Spleen (tissue), 11 donors: ENCODE results near the gene IL3. TPM values are rescaled to one million over a fixed set of nuclear protein-coding genes. Genes with fewer than 3 reads are reported as not detected.

ENCODE experiments used
- DNase-seq: peaks from one replicate; pipeline ENCODE4 v3.0.0-alpha.2; 2020
- H3K27ac ChIP-seq, 8 donors: fragments of 200-600 bp; sonication (generic) in 7 of 8; 1 replicate in 4 of 8; 2 replicates in 4 of 8; pipeline versions ENCODE4 v1.5.0 to v1.8.0; 2016 to 2021; ENCODE audit warnings: inconsistent platforms in 4 of 8, mild to moderate bottlenecking in 4 of 8, moderate library complexity in 1 of 8
- H3K27me3 ChIP-seq, 7 donors: fragments of 200-600 bp; sonication (generic) in 6 of 7; replicated peaks in 1 of 7; 1 replicate in 4 of 7; 2 replicates in 3 of 7; pipeline versions ENCODE4 v1.5.0 to v1.8.0; 2016 to 2021; ENCODE audit warnings: inconsistent platforms in 3 of 7, mild to moderate bottlenecking in 1 of 7
- H3K36me3 ChIP-seq, 6 donors: fragments of 200-600 bp; sonication (generic) in 5 of 6; 1 replicate in 4 of 6; 2 replicates in 2 of 6; pipeline versions ENCODE4 v1.5.0 to v1.8.0; 2016 to 2021; ENCODE audit warnings: inconsistent platforms in 2 of 6
- H3K4me1 ChIP-seq, 6 donors: fragments of 200-600 bp; sonication (generic) in 5 of 6; 1 replicate in 3 of 6; 2 replicates in 3 of 6; pipeline versions ENCODE4 v1.5.0 to v1.8.0; 2016 to 2021; ENCODE audit warnings: inconsistent platforms in 3 of 6
- H3K4me3 ChIP-seq, 8 donors: fragments of 200-600 bp; sonication (generic) in 7 of 8; 1 replicate in 4 of 8; 2 replicates in 4 of 8; pipeline versions ENCODE4 v1.5.0 to v1.8.0; 2016 to 2021; ENCODE audit warnings: inconsistent platforms in 4 of 8, mild to moderate bottlenecking in 4 of 8, moderate library complexity in 2 of 8
- H3K9me3 ChIP-seq, 8 donors: fragments of 200-600 bp; sonication (generic) in 7 of 8; 1 replicate in 4 of 8; 2 replicates in 4 of 8; pipeline versions ENCODE4 v1.5.0 to v1.8.0; 2016 to 2021; ENCODE audit warnings: inconsistent platforms in 4 of 8
- POLR2A ChIP-seq, 3 donors: fragments of 450-650 bp; IDR thresholded peaks; one replicate each; pipeline ENCODE4 v1.5.1; 2017; ENCODE audit warnings: antibody characterized with exemption in 3 of 3, mild to moderate bottlenecking in 1 of 3
- POLR2AphosphoS5 ChIP-seq, 3 donors: sonication (generic); formaldehyde crosslinking; IDR thresholded peaks; one replicate each; pipeline ENCODE4 v1.5.1; 2017; ENCODE audit warnings: antibody characterized with exemption in 3 of 3
- WGBS, 5 donors: extraction: QIAGEN DNeasy Blood & Tissue Kit in 3 of 5; methylation state at CpG; one replicate each; pipeline versions ENCODE4 v1.1.5 to v1.1.7; 2013 to 2018; 5-methylcytosine and 5-hydroxymethylcytosine counted together
- intact Hi-C: fragments of 100-400 bp; cut with DNase I; formaldehyde crosslinking; loops from one replicate; pipeline ENCODE4 v1.15.0; 2023; ENCODE audit warnings: low total_unique reads
- polyA plus RNA-seq, 3 donors: library from polyadenylated mRNA; stranded (reverse); fragments of 200-250 nt; gene quantifications; one replicate each; pipeline ENCODE4 v1.2.1, GENCODE V29; 2013
- total RNA-seq, 7 donors: library from RNA; depleted of rRNA in 3 of 7; stranded (reverse); fragments of >200 nt in 3 of 7; fragmentation: NEBNext Ultra II Directional in 4 of 7; extraction: Animal tissue kit (Norgen Biotek cat#: 25700) in 4 of 7; gene quantifications; one replicate each; pipeline versions ENCODE4 v1.1.0 to v1.2.1, GENCODE V29; 2016 to 2021
- TF ChIP-seq, protein P1 (sequence below), 11 experiments: fragments of 200-600 bp in 7 of 11; fragments of 450-650 bp in 4 of 11; sonication (generic) in 4 of 11; IDR thresholded peaks in 8 of 11; conservative IDR thresholded peaks in 3 of 11; 1 replicate in 7 of 11; 2 replicates in 4 of 11; pipeline versions ENCODE4 v1.4.0 to v1.8.0; 2016 to 2021; ENCODE audit warnings: antibody characterized with exemption in 11 of 11, inconsistent platforms in 4 of 11, mild to moderate bottlenecking in 1 of 11
- donor health status: healthy with polysubstance abuse.
- donor health status: DM: no; HTN: no; CAD: no; lungs with moderate emphysema.
- donor health status: DM: no; HTN: no; CAD: no.
- donor health status: Bipolar disorder and iron deficiency.
- donor health status: healthy.
- donor health status: DM: no; HTN: no; CAD: no.
- donor health status: DM: yes; HTN: yes; CAD: no.

Gene IL3
- total and polyA plus RNA-seq, 10 donors: not detected

GRCh38 chr5:132101385-132101880, 41.0 kb downstream of the IL3 start:
- peak; percentile 80 for DNase-seq
- Histone ChIP-seq H3K4me3 (no peak overlapping the region), H3K9me3 (no peaks in the 10 kb centered on the region), H3K36me3 (no peaks in the 10 kb centered on the region), H3K27ac (peak overlapping the region in 6 of 8 donors; percentile 30 to 87 (median 79)), H3K27me3 (no peaks in the 10 kb centered on the region), H3K4me1 (peaks cover 31 to 64% (median 51%) of the 10 kb centered on the region in 6 donors)
- TF ChIP-seq POLR2A (IDR thresholded peaks at IDR 0.05): no peak
- no peak for TF ChIP-seq POLR2AphosphoS5 (IDR thresholded peaks at IDR 0.05)
- TF ChIP-seq, protein P1, sequence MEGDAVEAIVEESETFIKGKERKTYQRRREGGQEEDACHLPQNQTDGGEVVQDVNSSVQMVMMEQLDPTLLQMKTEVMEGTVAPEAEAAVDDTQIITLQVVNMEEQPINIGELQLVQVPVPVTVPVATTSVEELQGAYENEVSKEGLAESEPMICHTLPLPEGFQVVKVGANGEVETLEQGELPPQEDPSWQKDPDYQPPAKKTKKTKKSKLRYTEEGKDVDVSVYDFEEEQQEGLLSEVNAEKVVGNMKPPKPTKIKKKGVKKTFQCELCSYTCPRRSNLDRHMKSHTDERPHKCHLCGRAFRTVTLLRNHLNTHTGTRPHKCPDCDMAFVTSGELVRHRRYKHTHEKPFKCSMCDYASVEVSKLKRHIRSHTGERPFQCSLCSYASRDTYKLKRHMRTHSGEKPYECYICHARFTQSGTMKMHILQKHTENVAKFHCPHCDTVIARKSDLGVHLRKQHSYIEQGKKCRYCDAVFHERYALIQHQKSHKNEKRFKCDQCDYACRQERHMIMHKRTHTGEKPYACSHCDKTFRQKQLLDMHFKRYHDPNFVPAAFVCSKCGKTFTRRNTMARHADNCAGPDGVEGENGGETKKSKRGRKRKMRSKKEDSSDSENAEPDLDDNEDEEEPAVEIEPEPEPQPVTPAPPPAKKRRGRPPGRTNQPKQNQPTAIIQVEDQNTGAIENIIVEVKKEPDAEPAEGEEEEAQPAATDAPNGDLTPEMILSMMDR (IDR thresholded peaks at IDR 0.05 in 8 of 11, conservative IDR thresholded peaks at IDR 0.05 in 3 of 11): no peak
- intact Hi-C loops: no loop called here
- 83 to 96% (median 95%) methylated on average over 4 to 6 of the region's 6 CpGs for WGBS, 5 donors

DNA sequence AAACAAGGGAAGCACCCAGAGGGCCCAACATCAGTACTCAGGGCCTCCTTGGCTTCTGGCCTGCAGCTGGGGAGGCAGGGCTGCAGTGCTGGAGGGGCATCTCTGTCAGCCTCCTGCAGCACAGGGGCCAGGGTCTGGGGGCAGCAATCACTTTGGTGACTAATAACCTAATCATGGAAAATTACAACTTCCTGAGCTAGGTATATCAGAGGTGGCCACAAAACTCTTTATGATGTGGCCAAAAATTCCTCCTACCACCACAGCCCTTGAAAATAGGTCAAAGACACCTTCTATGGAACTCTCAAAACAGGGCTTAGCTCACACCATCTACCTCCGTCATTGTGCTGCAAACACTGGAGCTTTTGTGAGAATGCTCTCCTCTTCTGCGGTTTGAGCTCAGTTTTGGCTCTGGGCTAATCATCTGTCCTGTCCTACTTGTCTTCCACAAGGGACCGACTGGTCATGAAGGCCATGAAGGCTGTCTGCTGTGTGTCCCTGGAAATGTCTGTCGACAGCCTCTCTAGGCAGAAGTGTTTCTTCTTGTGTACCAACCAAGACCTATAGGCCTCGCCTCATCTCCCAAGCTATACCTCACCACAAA, 41.7 kb downstream of the IL3 start:
- peaks cover 31 to 64% (median 51%) of the 10 kb centered on the region in 6 donors for H3K4me1 ChIP-seq
- 74 to 92% (median 86%) methylated on average over 5 of the region's 5 CpGs for WGBS, 5 donors
- H3K9me3 ChIP-seq: no peaks in the 10 kb centered on the region
- H3K27ac ChIP-seq: peak overlapping the region; percentile 4 to 87 (median 79)
- intact Hi-C loops: no loop called here
- TF ChIP-seq POLR2A (IDR thresholded peaks at IDR 0.05): no peak
- no peak for TF ChIP-seq POLR2AphosphoS5 (IDR thresholded peaks at IDR 0.05)
- TF ChIP-seq, protein P1 (IDR thresholded peaks at IDR 0.05 in 8 of 11, conservative IDR thresholded peaks at IDR 0.05 in 3 of 11): no peak
- H3K4me3 ChIP-seq: no peak overlapping the region
- H3K36me3 ChIP-seq: no peaks in the 10 kb centered on the region
- no peaks in the 10 kb centered on the region for H3K27me3 ChIP-seq
- DNase-seq: peak; percentile 71

DNA sequence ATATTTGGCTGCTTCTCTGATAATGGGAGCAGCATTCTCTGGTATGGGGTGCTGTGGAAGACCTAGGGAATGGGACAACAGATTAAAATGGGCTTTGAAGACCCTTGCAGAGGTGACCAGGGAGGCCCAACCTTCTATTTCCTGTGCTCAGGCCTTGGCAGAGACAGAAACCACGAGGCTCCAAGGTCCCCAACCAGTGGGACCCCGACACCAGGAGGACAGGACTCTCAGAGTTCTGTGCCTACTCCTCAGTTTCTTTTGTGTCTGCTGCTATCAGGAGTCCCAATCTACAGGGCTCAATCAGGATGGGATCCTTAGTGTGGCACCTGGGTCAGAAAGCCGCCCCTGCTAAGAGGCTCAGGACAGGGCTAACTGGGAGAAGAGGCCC, 42.5 kb downstream of the IL3 start:
- H3K9me3 ChIP-seq: no peaks in the 10 kb centered on the region
- H3K27me3 ChIP-seq: no peaks in the 10 kb centered on the region
- intact Hi-C loops: no loop called here
- H3K4me1 ChIP-seq: peaks cover 31 to 64% (median 51%) of the 10 kb centered on the region in 6 donors
- H3K4me3 ChIP-seq: peak overlapping the region in 1 of 8 donors; percentile 9
- TF ChIP-seq POLR2A (IDR thresholded peaks at IDR 0.05) (no peak), POLR2AphosphoS5 (IDR thresholded peaks at IDR 0.05) (no peak)
- TF ChIP-seq, protein P1 (IDR thresholded peaks at IDR 0.05 in 8 of 11, conservative IDR thresholded peaks at IDR 0.05 in 3 of 11): no peak
- 40 to 64% (median 48%) methylated on average over 2 to 3 of the region's 3 CpGs for WGBS, 5 donors
- DNase-seq: no peak
- peak overlapping the region; percentile 4 to 87 (median 79) for H3K27ac ChIP-seq
- H3K36me3 ChIP-seq: no peaks in the 10 kb centered on the region

- TF ChIP-seq, protein P1 (IDR thresholded peaks at IDR 0.05 in 8 of 11, conservative IDR thresholded peaks at IDR 0.05 in 3 of 11): peak in 7 of 11 experiments; percentile 12 to 49 (median 39)
- peak in 1 of 3 donors; percentile 8 for TF ChIP-seq POLR2AphosphoS5 (IDR thresholded peaks at IDR 0.05)
- no peak for TF ChIP-seq POLR2A (IDR thresholded peaks at IDR 0.05)
- peak overlapping the region; percentile 4 to 87 (median 79) for H3K27ac ChIP-seq
- peak overlapping the region in 1 of 8 donors; percentile 9 for H3K4me3 ChIP-seq
- peaks cover 31 to 64% (median 51%) of the 10 kb centered on the region in 6 donors for H3K4me1 ChIP-seq
- H3K9me3 ChIP-seq: no peaks in the 10 kb centered on the region
- H3K36me3 ChIP-seq: no peaks in the 10 kb centered on the region
- H3K27me3 ChIP-seq: no peaks in the 10 kb centered on the region
- peak; percentile 83 for DNase-seq
- intact Hi-C loops: no loop called here
Observed at GRCh38 chr5:132103332-132103951, 43.0 kb downstream of the IL3 start.
